Measurements from ENCODE around the gene ATAD3C. TPM values are rescaled to one million over a fixed set of nuclear protein-coding genes. Genes with fewer than 3 reads are reported as not detected.
A peak's percentile ranks its signal among the peaks of the same experiment; 100 is the strongest.

The ATAD3C gene
- total and polyA plus RNA-seq, 2 experiments from 2014 or later, result 0.45 to 1.3 TPM

GRCh38 chr1:1439546-1440261 lies 9.8 kb upstream of the ATAD3C start:
- DNase-seq (ENCODE audit: low spot score), result peak; percentile 60
- Mint-ChIP-seq H3K27me3 (ENCODE audit: insufficient read depth, low read depth, poor library complexity) (peaks cover 15% of the 10 kb centered on the region), H3K27ac (no peak overlapping the region)

GRCh38 chr1:1440262-1441001 lies 9.1 kb upstream of the ATAD3C start:
- Mint-ChIP-seq H3K36me3 (ENCODE audit: low read depth) (peaks cover 4% of the 10 kb centered on the region; the same call in 2 of the 3 replicates), H3K9me3 (no peaks in the 10 kb centered on the region), H3K27me3 (ENCODE audit: insufficient read depth, low read depth, poor library complexity) (peaks cover 12% of the 10 kb centered on the region), H3K4me1 (peaks cover 8% of the 10 kb centered on the region; the same call in 2 of the 3 replicates), H3K27ac (no peak overlapping the region), H3K4me3 (no peak overlapping the region; the same call in 2 of the 3 replicates)
- H3K9me2 ChIP-seq (ENCODE audit: insufficient read depth), result no peaks in the 10 kb centered on the region
- no peaks in the 10 kb centered on the region for H3K4me1 ChIP-seq (ENCODE audit: insufficient read depth)
- no peak overlapping the region for H3K4me3 ChIP-seq
- no peaks in the 10 kb centered on the region for H3K27me3 ChIP-seq (ENCODE audit: insufficient read depth)
- H3K36me3 ChIP-seq (ENCODE audit: insufficient read depth), result no peaks in the 10 kb centered on the region
- H3K79me2 ChIP-seq (replicated peaks; ENCODE audit: insufficient read depth), result 0 out of 2 replicates have a peak, but pooled peaks cover 2% of the 10 kb centered on the region
- ATAC-seq, result no peak
- no peak overlapping the region for H3K4me2 ChIP-seq
- peak overlapping the region; percentile 74; the same call in 1 of the 2 replicates for H3K27ac ChIP-seq (ENCODE audit: low read depth)
- H3F3A ChIP-seq (replicated peaks; ENCODE audit: low read depth), result 0 out of 2 replicates have a peak, but pooled peaks cover 9% of the 10 kb centered on the region
- no peak overlapping the region for H2AFZ ChIP-seq
- no peaks in the 10 kb centered on the region for H4K20me1 ChIP-seq (replicated peaks; ENCODE audit: insufficient read depth)
- no peak for DNase-seq (ENCODE audit: low spot score)
- TF ChIP-seq CREB1 (CRISPR knock-in tag; IDR thresholded peaks at IDR 0.05; ENCODE audit: low read depth), result no peak
- TF ChIP-seq ZNF114 (CRISPR knock-in tag; IDR thresholded peaks at IDR 0.05), result no peak
- TF ChIP-seq ZNF331 (CRISPR knock-in tag; IDR thresholded peaks at IDR 0.05; ENCODE audit: low read depth), result no peak
- no peak for TF ChIP-seq POLR2AphosphoS5 (IDR thresholded peaks at IDR 0.05; ENCODE audit: low read depth)
- TF ChIP-seq ETS1 (IDR thresholded peaks at IDR 0.05), result no peak
- no peak for TF ChIP-seq CTCF (conservative IDR thresholded peaks at IDR 0.05; ENCODE audit: low read depth in 2 of 2)
- TF ChIP-seq REST (IDR thresholded peaks at IDR 0.05; ENCODE audit: unreplicated experiment), result no peak
- TF ChIP-seq JUNB (IDR thresholded peaks at IDR 0.05; ENCODE audit: unreplicated experiment), result no peak

More at GRCh38 chr1:1439546-1440261, 9.8 kb upstream of the ATAD3C start:
- Histone ChIP-seq H3K36me3 (ENCODE audit: insufficient read depth) (no peaks in the 10 kb centered on the region), H3K4me1 (ENCODE audit: insufficient read depth) (peaks cover 4% of the 10 kb centered on the region; the same call in 1 of the 2 replicates), H4K20me1 (replicated peaks; ENCODE audit: insufficient read depth) (no peaks in the 10 kb centered on the region), H3K27ac (ENCODE audit: low read depth) (no peak overlapping the region), H3K9me2 (ENCODE audit: insufficient read depth) (no peaks in the 10 kb centered on the region), H3K27me3 (ENCODE audit: insufficient read depth) (no peaks in the 10 kb centered on the region), H3K79me2 (replicated peaks; ENCODE audit: insufficient read depth) (0 out of 2 replicates have a peak, but pooled peaks cover 2% of the 10 kb centered on the region), H2AFZ (no peak overlapping the region), H3K4me2 (no peak overlapping the region), H3K4me3 (no peak overlapping the region), H3F3A (replicated peaks; ENCODE audit: low read depth) (peaks cover 14% of the 10 kb centered on the region; the same call in 1 of the 2 replicates)
- Mint-ChIP-seq H3K9me3 (no peaks in the 10 kb centered on the region), H3K36me3 (ENCODE audit: low read depth) (peaks cover 4% of the 10 kb centered on the region; the same call in 2 of the 3 replicates), H3K4me1 (peaks cover 11% of the 10 kb centered on the region), H3K4me3 (no peak overlapping the region)
- no peak for ATAC-seq
- no peak for TF ChIP-seq EZH2phosphoT487 (IDR thresholded peaks at IDR 0.05; ENCODE audit: unreplicated experiment)

Measured in GM23338 (cell line).